Ovary (tissue), 3 donors: ENCODE data around the gene ALOX12B.

ENCODE experiments used
- POLR2A ChIP-seq: fragments of 450-650 bp; IDR thresholded peaks from one replicate; pipeline ENCODE4 v1.6.1; 2017; ENCODE audit warnings: antibody characterized with exemption, mild to moderate bottlenecking, moderate library complexity
- TF ChIP-seq, protein P1 (sequence below), 3 donors: fragments of 450-650 bp in 2 of 3; fragments of 200-600 bp in 1 of 3; IDR thresholded peaks; one replicate each; pipeline versions ENCODE4 v1.5.1 to v1.8.0; 2016 to 2022; ENCODE audit warnings: antibody characterized with exemption in 3 of 3, mild to moderate bottlenecking in 1 of 3
- donor health status: DM: no; HTN: no; CAD: no.

DNA sequence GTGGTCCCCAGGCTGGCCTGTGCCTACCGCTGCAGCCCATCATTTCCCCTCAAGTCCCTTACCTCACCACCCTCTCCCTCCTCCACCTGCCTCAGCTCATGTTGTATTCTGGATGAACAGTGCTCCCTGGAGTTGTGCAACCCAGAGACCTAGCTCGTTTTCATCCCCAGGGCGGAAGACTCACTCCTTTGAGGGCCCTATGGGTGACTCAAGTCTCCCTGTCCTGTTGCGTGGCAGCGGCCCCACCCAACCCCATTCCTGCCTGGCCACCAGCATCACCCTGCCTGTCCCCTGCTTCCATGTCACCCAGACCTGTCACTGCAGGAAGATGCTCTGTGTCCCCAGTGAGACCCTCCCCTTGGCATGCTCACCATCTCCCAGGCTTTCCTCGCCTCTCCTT, 3.3 kb downstream of the ALOX12B start:
- TF ChIP-seq POLR2A = no peak
- TF ChIP-seq, protein P1, sequence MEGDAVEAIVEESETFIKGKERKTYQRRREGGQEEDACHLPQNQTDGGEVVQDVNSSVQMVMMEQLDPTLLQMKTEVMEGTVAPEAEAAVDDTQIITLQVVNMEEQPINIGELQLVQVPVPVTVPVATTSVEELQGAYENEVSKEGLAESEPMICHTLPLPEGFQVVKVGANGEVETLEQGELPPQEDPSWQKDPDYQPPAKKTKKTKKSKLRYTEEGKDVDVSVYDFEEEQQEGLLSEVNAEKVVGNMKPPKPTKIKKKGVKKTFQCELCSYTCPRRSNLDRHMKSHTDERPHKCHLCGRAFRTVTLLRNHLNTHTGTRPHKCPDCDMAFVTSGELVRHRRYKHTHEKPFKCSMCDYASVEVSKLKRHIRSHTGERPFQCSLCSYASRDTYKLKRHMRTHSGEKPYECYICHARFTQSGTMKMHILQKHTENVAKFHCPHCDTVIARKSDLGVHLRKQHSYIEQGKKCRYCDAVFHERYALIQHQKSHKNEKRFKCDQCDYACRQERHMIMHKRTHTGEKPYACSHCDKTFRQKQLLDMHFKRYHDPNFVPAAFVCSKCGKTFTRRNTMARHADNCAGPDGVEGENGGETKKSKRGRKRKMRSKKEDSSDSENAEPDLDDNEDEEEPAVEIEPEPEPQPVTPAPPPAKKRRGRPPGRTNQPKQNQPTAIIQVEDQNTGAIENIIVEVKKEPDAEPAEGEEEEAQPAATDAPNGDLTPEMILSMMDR (IDR thresholded peaks at IDR 0.05) = no peak
